ENCODE results near the gene KRIT1. TPM values are rescaled to one million over a fixed set of nuclear protein-coding genes. Genes with fewer than 3 reads are reported as not detected.

Gene KRIT1
- total RNA-seq, 2 donors from 2014 or later, result 53.4 to 98.4 TPM

DNA sequence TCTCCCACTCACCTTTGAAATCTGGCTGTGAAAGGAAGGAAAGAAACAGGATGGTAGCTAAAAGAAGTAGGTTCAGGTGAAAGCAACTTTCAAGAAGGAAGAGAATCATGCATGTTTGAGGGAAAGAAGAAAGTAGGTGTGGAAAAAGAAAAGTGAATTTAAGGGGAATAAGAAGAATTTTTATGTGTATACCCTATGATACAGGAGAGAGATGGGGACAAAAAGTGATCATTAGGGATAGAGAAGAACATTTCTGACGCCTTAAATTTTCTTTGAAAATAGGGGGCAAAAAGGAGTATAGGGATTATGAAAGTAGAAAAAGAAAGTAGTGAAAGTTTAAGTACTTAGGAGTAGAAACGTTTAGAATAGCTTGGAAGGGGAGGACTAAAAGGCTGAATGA is 15.2 kb downstream of the KRIT1 start:
- Histone ChIP-seq H3K9me3 (no peaks in the 10 kb centered on the region), H3K27ac (no peak overlapping the region), H3K36me3 (no peaks in the 10 kb centered on the region), H3K27me3 (replicated peaks; ENCODE audit: insufficient read depth) (no peaks in the 10 kb centered on the region), H3K4me1 (replicated peaks) (no peaks in the 10 kb centered on the region), H3K4me3 (no peak overlapping the region)
- WGBS, result 89% methylated on average over 2 of the region's 2 CpGs
- intact Hi-C loops (cut with DNase I), result no loop called here
- no peak for DNase-seq (ENCODE audit: low spot score)
- TF ChIP-seq POLR2AphosphoS5 (IDR thresholded peaks at IDR 0.05), result no peak
- no peak for TF ChIP-seq POLR2A (IDR thresholded peaks at IDR 0.05)
- TF ChIP-seq, protein P1, sequence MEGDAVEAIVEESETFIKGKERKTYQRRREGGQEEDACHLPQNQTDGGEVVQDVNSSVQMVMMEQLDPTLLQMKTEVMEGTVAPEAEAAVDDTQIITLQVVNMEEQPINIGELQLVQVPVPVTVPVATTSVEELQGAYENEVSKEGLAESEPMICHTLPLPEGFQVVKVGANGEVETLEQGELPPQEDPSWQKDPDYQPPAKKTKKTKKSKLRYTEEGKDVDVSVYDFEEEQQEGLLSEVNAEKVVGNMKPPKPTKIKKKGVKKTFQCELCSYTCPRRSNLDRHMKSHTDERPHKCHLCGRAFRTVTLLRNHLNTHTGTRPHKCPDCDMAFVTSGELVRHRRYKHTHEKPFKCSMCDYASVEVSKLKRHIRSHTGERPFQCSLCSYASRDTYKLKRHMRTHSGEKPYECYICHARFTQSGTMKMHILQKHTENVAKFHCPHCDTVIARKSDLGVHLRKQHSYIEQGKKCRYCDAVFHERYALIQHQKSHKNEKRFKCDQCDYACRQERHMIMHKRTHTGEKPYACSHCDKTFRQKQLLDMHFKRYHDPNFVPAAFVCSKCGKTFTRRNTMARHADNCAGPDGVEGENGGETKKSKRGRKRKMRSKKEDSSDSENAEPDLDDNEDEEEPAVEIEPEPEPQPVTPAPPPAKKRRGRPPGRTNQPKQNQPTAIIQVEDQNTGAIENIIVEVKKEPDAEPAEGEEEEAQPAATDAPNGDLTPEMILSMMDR (IDR thresholded peaks at IDR 0.05), result no peak

DNA sequence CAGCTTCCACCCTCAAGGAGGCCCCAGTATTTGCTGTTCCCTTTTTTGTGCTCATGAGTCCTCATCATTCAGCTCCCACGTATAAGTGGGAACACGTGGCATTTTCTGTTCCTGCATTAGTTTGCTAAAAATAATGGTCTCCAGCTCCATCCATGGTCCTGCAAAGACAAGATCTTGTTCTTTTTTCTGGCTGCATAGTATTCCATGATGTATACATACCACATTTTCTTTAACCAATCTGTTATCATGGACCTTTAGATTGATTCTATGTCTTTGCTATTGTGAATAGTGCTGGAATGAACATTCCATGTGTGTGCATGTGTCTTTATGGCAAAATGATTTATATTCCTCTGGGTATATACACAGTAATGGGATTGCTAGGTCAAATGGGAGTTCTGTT is 17.0 kb downstream of the KRIT1 start:
- Histone ChIP-seq H3K27ac (no peak overlapping the region), H3K4me1 (replicated peaks) (no peaks in the 10 kb centered on the region), H3K36me3 (no peaks in the 10 kb centered on the region), H3K9me3 (no peaks in the 10 kb centered on the region), H3K27me3 (replicated peaks; ENCODE audit: insufficient read depth) (no peaks in the 10 kb centered on the region), H3K4me3 (no peak overlapping the region)
- TF ChIP-seq POLR2A (IDR thresholded peaks at IDR 0.05) (no peak), POLR2AphosphoS5 (IDR thresholded peaks at IDR 0.05) (no peak)
- TF ChIP-seq, protein P1 (IDR thresholded peaks at IDR 0.05), result no peak
- DNase-seq (ENCODE audit: low spot score), result no peak
- intact Hi-C loops (cut with DNase I), result no loop called here
- WGBS, result 96% methylated on average over 2 of the region's 2 CpGs

DNA sequence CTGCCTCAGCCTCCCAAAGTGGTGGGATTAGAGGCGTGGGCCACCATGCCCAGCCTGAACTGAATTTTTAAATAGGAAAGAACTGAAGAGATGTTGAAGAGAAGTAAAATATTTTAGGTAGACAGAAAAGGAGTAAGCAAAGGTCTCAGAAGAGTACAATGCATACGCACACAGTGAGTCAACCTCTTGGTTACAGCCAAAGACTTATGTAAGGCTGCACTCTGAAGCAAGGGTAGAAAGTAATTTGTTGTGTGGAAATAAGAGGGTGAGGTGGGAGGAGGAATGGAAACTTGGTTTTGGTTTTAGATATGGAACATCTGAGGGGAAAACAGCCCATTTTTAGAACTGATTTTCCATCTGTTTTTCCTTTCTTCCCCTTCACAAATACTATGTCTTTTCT is 17.6 kb downstream of the KRIT1 start:
- Histone ChIP-seq H3K27ac (no peak overlapping the region), H3K9me3 (no peaks in the 10 kb centered on the region), H3K4me1 (replicated peaks) (no peaks in the 10 kb centered on the region), H3K27me3 (replicated peaks; ENCODE audit: insufficient read depth) (no peaks in the 10 kb centered on the region), H3K4me3 (no peak overlapping the region), H3K36me3 (peaks cover 0 to 2% of the 10 kb centered on the region in 2 donors)
- no peak for TF ChIP-seq POLR2A (IDR thresholded peaks at IDR 0.05)
- TF ChIP-seq POLR2AphosphoS5 (IDR thresholded peaks at IDR 0.05), result no peak
- TF ChIP-seq, protein P1 (IDR thresholded peaks at IDR 0.05), result no peak
- intact Hi-C loops (cut with DNase I), result no loop called here
- WGBS, result 99% methylated on average over 2 of the region's 2 CpGs
- no peak for DNase-seq (ENCODE audit: low spot score)

DNA sequence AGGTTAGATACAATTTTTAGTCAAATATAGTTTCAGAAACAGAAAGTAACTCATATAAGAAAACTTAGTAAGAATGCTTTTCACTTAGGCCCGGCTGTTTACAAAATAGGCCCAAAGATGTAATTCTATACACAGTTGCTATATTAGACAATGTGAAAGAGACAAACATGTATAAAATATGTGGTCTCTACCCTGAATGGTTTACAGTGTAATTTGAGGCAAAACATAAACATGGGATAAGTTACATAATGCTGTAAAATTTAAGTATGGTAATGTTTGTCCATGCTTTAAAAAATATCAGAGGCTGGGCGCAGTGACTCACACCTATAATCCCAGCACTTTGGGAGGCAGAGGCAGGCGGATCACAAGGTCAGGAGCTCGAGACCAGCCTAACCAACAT is 18.7 kb downstream of the KRIT1 start:
- WGBS, result 84% methylated on average over 4 of the region's 4 CpGs

DNA sequence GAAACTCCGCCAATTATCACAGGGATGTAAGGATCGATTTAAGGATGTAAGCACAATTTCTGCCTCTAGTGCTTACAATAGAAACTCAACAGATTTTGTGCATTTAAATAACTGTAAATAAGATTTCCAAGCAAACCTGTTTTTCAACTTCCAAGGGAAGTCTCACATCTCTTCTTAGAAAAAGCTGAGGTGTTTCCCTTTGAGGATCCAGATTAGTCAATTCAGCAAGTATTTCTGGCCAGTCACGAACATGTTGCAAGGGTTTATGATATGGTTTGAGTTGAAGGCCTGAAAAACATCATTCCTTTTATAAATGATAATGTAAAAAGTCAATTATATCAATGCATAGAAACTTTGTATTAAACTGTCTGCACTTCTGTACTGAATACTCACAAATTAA is 23.9 kb downstream of the KRIT1 start:
- Histone ChIP-seq H3K4me1 (replicated peaks) (no peaks in the 10 kb centered on the region), H3K9me3 (no peaks in the 10 kb centered on the region), H3K4me3 (no peak overlapping the region), H3K27me3 (replicated peaks; ENCODE audit: insufficient read depth) (no peaks in the 10 kb centered on the region), H3K27ac (no peak overlapping the region), H3K36me3 (peaks cover 0 to 5% of the 10 kb centered on the region in 2 donors)
- DNase-seq (ENCODE audit: low spot score), result no peak
- intact Hi-C loops (cut with DNase I), result no loop called here
- WGBS, result 73% methylated on average over 3 of the region's 3 CpGs
- TF ChIP-seq, protein P1 (IDR thresholded peaks at IDR 0.05), result no peak
- TF ChIP-seq POLR2A (IDR thresholded peaks at IDR 0.05) (no peak), POLR2AphosphoS5 (IDR thresholded peaks at IDR 0.05) (no peak)

More for the DNA sequence above, 18.7 kb downstream of the KRIT1 start:
- Histone ChIP-seq H3K4me1 (replicated peaks) (no peaks in the 10 kb centered on the region), H3K27me3 (replicated peaks; ENCODE audit: insufficient read depth) (no peaks in the 10 kb centered on the region), H3K27ac (no peak overlapping the region), H3K9me3 (no peaks in the 10 kb centered on the region), H3K36me3 (peaks cover 0 to 2% of the 10 kb centered on the region in 2 donors), H3K4me3 (no peak overlapping the region)
- intact Hi-C loops (cut with DNase I), result no loop called here
- no peak for TF ChIP-seq POLR2A (IDR thresholded peaks at IDR 0.05)
- TF ChIP-seq, protein P1 (IDR thresholded peaks at IDR 0.05), result no peak
- no peak for TF ChIP-seq POLR2AphosphoS5 (IDR thresholded peaks at IDR 0.05)
- DNase-seq (ENCODE audit: low spot score), result no peak

Measured in prostate gland (tissue), 2 donors.